ENCODE data around the gene ABCB4. TPM values are rescaled to one million over a fixed set of nuclear protein-coding genes. Genes with fewer than 3 reads are reported as not detected.

Gene ABCB4
- total and polyA plus RNA-seq, 9 donors = 0.20 to 1.7 (median 0.39) TPM

DNA sequence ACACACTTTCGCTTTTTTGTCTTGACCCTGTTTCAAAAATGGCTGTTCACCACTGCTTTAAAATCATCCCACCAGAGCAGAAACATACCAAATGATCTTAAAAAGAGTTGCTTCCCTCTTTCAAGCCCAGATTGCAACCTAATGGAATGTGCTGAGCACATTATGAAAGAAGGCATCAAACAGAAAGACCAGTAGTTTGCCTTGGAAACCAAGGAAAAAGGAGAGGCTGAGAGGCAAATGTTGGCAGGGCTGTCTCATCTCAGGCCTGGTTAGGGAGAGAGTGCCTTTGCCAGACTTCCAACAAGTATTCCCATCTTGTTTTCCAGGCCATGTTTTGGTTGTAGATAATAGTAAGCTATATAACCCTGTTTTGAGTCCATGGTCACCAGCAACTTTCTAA is 64.3 kb downstream of the ABCB4 start:
- H3K27ac ChIP-seq (ENCODE audit: low read length) = no peak overlapping the region
- no CpG with 5 or more reads among the region's 1 CpG for WGBS (ENCODE audit: insufficient coverage)

DNA sequence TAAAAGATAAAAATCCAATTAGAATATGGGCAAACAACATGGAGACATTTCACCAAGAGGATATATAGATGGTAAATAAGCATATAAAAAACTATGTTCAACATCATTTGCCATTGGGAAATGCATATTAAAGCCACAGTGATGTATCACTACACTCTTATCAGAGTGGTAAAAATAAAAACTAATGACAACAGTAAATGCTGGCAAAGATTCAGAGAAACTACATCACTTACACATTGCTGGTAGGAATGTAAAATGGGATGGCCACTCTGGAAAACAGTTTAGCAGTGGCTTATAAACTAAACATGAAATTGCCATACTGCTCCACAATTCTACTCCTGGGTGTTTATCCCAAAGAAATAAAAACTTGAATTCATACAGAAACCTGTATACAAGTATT is 70.8 kb downstream of the ABCB4 start:
- H3K27me3 ChIP-seq (ENCODE audit: control insufficient read depth, insufficient read depth, low read length) = no peaks in the 10 kb centered on the region
- DNase-seq = no peak
- no peaks in the 10 kb centered on the region for H3K4me1 ChIP-seq (ENCODE audit: control insufficient read depth, insufficient read depth, low read length)
- no peaks in the 10 kb centered on the region for H3K9me3 ChIP-seq (replicated peaks; ENCODE audit: control insufficient read depth, low read depth, low read length)
- no peak overlapping the region for H3K4me3 ChIP-seq (ENCODE audit: low read length)
- H3K36me3 ChIP-seq (ENCODE audit: control insufficient read depth, insufficient read depth, low read length) = no peaks in the 10 kb centered on the region
- H3K27ac ChIP-seq (ENCODE audit: low read length) = no peak overlapping the region

More for the DNA sequence above, 64.3 kb downstream of the ABCB4 start:
- Histone ChIP-seq H3K36me3 (ENCODE audit: control insufficient read depth, insufficient read depth, low read length) (no peaks in the 10 kb centered on the region), H3K9me3 (replicated peaks; ENCODE audit: control insufficient read depth, low read depth, low read length) (no peaks in the 10 kb centered on the region), H3K27me3 (ENCODE audit: control insufficient read depth, insufficient read depth, low read length) (no peaks in the 10 kb centered on the region), H3K4me1 (ENCODE audit: control insufficient read depth, insufficient read depth, low read length) (no peaks in the 10 kb centered on the region), H3K4me3 (ENCODE audit: low read length) (no peak overlapping the region)
- DNase-seq = peak; percentile 13

DNA sequence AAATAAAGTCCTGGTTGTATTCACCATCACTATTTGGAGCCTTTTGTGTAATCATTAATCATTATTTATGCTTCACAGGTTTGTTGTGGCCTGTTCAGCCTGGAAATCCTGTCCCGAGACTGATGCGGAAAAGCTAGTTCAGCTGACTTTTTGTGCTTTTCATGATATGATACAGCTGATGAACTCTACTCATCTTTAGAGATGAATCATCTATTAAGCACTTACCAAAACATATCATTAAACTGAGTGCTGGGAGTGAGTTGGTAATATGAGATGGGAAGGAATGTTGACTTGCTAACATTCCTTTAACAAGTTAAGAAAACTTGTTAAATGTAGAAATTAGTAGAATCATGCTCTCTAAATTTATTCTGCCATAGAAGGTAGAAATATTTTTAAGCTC is 77.0 kb downstream of the ABCB4 start:
- no CpG with 5 or more reads among the region's 2 CpGs for WGBS (ENCODE audit: insufficient coverage)
- Histone ChIP-seq H3K9me3 (replicated peaks; ENCODE audit: control insufficient read depth, low read depth, low read length) (no peaks in the 10 kb centered on the region), H3K27me3 (ENCODE audit: control insufficient read depth, insufficient read depth, low read length) (no peaks in the 10 kb centered on the region), H3K36me3 (ENCODE audit: control insufficient read depth, insufficient read depth, low read length) (peaks cover 3% of the 10 kb centered on the region), H3K4me1 (ENCODE audit: control insufficient read depth, insufficient read depth, low read length) (no peaks in the 10 kb centered on the region), H3K4me3 (ENCODE audit: low read length) (no peak overlapping the region), H3K27ac (ENCODE audit: low read length) (no peak overlapping the region)
- DNase-seq = no peak

DNA sequence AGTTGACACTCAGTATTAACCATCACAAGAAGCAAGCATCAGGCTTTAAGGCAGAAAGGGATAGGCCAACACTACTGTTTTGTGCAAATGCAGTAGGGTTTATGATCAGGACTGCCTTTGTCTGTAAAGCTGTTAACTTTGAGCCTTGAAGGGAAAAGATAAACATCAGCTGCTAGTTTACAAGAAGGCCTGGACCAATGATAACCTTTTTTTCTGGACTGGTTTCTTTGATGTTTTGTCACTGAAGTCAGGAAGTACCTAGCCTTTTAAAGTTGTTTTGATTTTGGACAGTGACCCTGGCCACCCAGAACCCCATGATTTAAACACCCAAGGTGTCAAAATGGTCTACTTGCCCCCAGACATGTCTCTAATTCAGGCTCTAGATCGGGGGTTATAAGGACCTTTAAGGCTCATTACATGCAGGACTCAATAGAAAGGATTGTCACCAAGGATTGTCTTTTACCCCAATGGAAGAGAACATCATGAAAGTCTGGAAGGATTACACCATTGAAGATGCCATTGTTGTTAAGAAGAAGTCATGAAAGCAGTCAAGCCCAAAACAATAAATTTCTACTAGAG is 79.9 kb downstream of the ABCB4 start:
- Histone ChIP-seq H3K4me3 (ENCODE audit: low read length) (no peak overlapping the region), H3K27ac (ENCODE audit: low read length) (no peak overlapping the region), H3K4me1 (ENCODE audit: control insufficient read depth, insufficient read depth, low read length) (no peaks in the 10 kb centered on the region), H3K27me3 (ENCODE audit: control insufficient read depth, insufficient read depth, low read length) (no peaks in the 10 kb centered on the region), H3K36me3 (ENCODE audit: control insufficient read depth, insufficient read depth, low read length) (peaks cover 3% of the 10 kb centered on the region), H3K9me3 (replicated peaks; ENCODE audit: control insufficient read depth, low read depth, low read length) (no peaks in the 10 kb centered on the region)
- WGBS (ENCODE audit: insufficient coverage) = no CpG with 5 or more reads among the region's 1 CpG
- DNase-seq = no peak

DNA sequence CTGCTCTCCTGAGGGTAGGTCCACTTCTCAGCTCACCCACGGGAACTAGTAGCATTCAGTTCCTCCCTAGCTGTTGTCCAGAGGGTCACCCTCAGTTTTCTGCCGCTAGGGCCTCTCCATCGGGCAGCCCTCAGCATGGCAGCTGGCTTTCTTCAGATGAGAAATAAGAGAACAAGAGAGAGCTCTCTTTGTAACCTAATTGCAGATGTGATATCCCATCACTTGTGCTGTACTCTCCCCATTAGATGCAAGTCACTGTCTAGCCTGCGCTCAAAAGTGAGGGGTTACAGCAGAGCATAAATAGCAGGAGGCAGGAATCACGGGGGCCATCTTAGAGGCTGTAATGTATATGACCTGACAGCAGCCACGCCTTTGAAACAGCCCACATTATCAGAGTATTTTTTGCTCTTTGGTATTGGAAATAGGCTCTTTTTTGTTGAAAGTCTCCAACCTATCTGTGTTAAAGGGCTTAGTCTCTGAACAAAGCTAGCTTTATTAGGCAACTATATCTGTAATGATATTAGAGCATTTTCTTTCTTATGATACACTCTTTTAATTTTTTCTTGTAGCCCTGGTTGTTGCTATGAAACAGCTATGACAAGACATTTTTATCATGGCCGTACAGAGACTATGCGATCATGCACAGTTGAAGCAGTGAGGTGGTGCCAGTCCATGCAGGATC is 84.3 kb downstream of the ABCB4 start:
- DNase-seq = no peak
- peaks cover 2% of the 10 kb centered on the region for H3K9me3 ChIP-seq (replicated peaks; ENCODE audit: control insufficient read depth, low read depth, low read length)
- WGBS (ENCODE audit: insufficient coverage) = 84% methylated on average over 5 of the region's 8 CpGs
- no peak overlapping the region for H3K4me3 ChIP-seq (ENCODE audit: low read length)
- H3K27ac ChIP-seq (ENCODE audit: low read length) = no peak overlapping the region
- H3K4me1 ChIP-seq (ENCODE audit: control insufficient read depth, insufficient read depth, low read length) = no peaks in the 10 kb centered on the region
- H3K27me3 ChIP-seq (ENCODE audit: control insufficient read depth, insufficient read depth, low read length) = no peaks in the 10 kb centered on the region
- peaks cover 8% of the 10 kb centered on the region for H3K36me3 ChIP-seq (ENCODE audit: control insufficient read depth, insufficient read depth, low read length)

DNA sequence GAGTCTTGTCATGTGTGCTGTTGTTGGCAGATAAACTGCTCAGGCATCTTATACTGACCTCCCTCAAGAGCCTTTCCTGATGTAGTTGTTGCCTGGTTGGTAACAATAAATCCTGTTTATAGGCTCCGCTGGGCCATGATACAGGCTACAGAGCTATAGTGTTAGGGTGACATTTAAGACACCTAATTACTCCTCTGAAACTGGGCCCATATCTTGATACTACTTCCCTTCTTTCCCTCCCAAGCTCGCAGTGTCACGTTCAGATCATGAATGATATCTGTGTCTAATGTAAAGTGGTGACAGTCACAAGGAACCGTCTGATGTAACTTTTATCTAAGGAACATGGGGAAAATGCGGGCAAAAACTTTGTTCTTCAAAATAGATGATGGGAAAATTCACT is 94.6 kb downstream of the ABCB4 start:
- no peaks in the 10 kb centered on the region for H3K27me3 ChIP-seq (ENCODE audit: control insufficient read depth, insufficient read depth, low read length)
- no peaks in the 10 kb centered on the region for H3K4me1 ChIP-seq (ENCODE audit: control insufficient read depth, insufficient read depth, low read length)
- no peak for DNase-seq
- H3K27ac ChIP-seq (ENCODE audit: low read length) = no peak overlapping the region
- H3K4me3 ChIP-seq (ENCODE audit: low read length) = no peak overlapping the region
- WGBS (ENCODE audit: insufficient coverage) = no CpG with 5 or more reads among the region's 5 CpGs
- H3K36me3 ChIP-seq (ENCODE audit: control insufficient read depth, insufficient read depth, low read length) = no peaks in the 10 kb centered on the region
- no peaks in the 10 kb centered on the region for H3K9me3 ChIP-seq (replicated peaks; ENCODE audit: control insufficient read depth, low read depth, low read length)

DNA sequence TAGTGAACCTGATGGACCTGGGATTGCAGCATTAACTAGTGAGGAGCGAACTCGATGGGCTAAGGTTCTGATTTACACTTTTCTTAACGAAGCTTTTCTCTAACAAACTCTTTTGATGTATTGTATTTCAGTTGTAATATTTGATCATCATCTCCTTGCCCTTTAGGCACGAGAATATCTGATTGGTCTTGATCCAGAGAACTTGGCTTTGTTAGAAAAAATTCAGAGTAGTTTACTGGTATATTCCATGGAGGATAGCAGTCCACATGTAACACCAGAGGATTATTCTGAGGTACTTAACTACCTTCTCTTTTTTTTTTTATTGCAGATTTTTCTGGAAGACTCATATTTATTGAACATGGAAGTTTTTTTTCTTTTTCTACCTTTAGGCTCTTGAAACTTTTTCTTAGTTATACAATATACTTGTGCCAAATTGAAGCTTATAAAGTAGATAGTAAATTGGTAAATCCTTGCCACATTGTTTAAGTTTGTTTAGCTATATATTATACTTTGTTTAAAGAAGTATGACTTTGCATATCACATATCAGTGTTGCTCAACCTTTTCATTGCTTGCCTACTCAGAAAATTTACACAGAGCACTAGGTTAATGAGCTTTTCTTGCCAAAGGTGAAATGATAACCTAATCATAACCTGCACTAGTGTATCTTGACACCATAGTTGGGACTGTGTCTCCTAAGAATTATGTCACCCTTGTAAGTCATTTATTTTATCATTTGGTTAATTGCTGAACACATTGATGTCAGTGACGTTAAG is 99.6 kb downstream of the ABCB4 start:
- H3K4me1 ChIP-seq (ENCODE audit: control insufficient read depth, insufficient read depth, low read length) = no peaks in the 10 kb centered on the region
- no peak overlapping the region for H3K4me3 ChIP-seq (ENCODE audit: low read length)
- H3K27me3 ChIP-seq (ENCODE audit: control insufficient read depth, insufficient read depth, low read length) = no peaks in the 10 kb centered on the region
- DNase-seq = no peak
- H3K36me3 ChIP-seq (ENCODE audit: control insufficient read depth, insufficient read depth, low read length) = no peaks in the 10 kb centered on the region
- H3K9me3 ChIP-seq (replicated peaks; ENCODE audit: control insufficient read depth, low read depth, low read length) = no peaks in the 10 kb centered on the region
- H3K27ac ChIP-seq (ENCODE audit: low read length) = no peak overlapping the region
- no CpG with 5 or more reads among the region's 5 CpGs for WGBS (ENCODE audit: insufficient coverage)

DNA sequence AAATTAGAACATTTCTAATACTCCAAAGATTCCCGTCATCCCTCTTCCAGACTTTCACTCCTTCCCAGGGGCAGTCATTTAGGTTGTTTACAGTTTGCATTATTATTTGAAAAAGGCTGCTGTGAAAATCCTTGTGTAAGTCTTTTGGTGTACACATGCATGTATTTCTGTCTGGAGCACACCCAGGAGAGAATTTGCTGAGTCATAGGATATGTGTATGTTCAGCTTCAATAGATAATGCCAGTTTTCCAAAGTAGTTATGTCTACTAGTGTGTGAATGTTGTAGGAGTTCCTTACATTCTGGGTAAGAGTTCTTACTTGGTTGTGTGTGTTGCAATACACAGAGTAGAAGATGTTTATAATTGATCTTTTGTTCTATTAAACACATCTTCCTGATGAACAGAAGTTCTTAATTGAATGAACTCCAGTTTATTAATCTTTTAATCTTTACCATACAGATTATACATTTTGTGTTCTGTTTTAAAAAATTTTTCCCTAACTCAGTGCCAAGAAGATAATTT is 104.8 kb downstream of the ABCB4 start:
- WGBS (ENCODE audit: insufficient coverage) = no CpG with 5 or more reads among the region's 1 CpG
- H3K27ac ChIP-seq (ENCODE audit: low read length) = no peak overlapping the region
- H3K4me1 ChIP-seq (ENCODE audit: control insufficient read depth, insufficient read depth, low read length) = no peaks in the 10 kb centered on the region
- H3K36me3 ChIP-seq (ENCODE audit: control insufficient read depth, insufficient read depth, low read length) = peaks cover 3% of the 10 kb centered on the region
- no peaks in the 10 kb centered on the region for H3K27me3 ChIP-seq (ENCODE audit: control insufficient read depth, insufficient read depth, low read length)
- no peaks in the 10 kb centered on the region for H3K9me3 ChIP-seq (replicated peaks; ENCODE audit: control insufficient read depth, low read depth, low read length)
- DNase-seq = peak; percentile 3
- no peak overlapping the region for H3K4me3 ChIP-seq (ENCODE audit: low read length)

DNA sequence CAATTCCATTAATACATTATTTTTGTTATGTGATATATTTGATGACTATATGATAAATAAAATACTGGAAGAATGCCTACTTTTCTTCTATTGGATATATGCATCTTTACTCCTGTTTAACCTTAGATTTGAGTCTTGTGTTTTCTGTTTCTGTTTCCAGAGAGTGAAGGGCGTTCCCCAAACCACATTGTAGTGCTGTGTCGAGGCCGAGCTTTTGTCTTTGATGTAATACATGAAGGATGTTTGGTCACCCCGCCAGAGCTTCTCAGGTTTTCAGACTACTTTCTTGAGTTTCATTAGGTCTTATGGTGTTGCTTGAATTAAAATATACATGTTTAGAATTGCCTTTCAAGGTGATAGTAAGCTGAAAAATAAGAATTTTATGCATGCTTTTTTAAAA is 106.3 kb downstream of the ABCB4 start:
- Histone ChIP-seq H3K27me3 (ENCODE audit: control insufficient read depth, insufficient read depth, low read length) (no peaks in the 10 kb centered on the region), H3K4me1 (ENCODE audit: control insufficient read depth, insufficient read depth, low read length) (no peaks in the 10 kb centered on the region), H3K9me3 (replicated peaks; ENCODE audit: control insufficient read depth, low read depth, low read length) (no peaks in the 10 kb centered on the region), H3K27ac (ENCODE audit: low read length) (no peak overlapping the region), H3K36me3 (ENCODE audit: control insufficient read depth, insufficient read depth, low read length) (peaks cover 3% of the 10 kb centered on the region), H3K4me3 (ENCODE audit: low read length) (no peak overlapping the region)
- WGBS (ENCODE audit: insufficient coverage) = no CpG with 5 or more reads among the region's 4 CpGs
- no peak for DNase-seq

DNA sequence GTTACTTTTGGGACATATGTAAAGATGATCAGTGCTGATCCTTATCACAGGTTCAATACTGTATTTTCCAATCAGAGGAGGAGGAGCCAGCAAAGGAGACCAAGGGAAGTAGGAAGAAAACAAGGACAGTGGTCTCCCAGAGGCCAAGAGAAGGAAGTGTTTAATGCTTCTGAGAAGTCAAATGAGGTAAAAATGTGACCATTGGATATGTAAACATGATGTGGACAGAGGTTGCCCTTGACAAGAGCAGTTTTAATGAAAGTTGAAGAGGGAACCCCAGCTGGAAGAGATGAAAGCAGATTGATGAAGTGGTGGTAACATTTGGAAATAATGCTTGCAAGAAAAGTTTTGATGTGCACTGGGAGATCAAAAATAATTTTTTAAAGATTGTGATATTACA is 111.2 kb downstream of the ABCB4 start:
- Histone ChIP-seq H3K27ac (ENCODE audit: low read length) (no peak overlapping the region), H3K36me3 (ENCODE audit: control insufficient read depth, insufficient read depth, low read length) (peaks cover 3% of the 10 kb centered on the region), H3K4me3 (ENCODE audit: low read length) (no peak overlapping the region)

More for the DNA sequence above, 111.2 kb downstream of the ABCB4 start:
- Histone ChIP-seq H3K27me3 (ENCODE audit: control insufficient read depth, insufficient read depth, low read length) (no peaks in the 10 kb centered on the region), H3K9me3 (replicated peaks; ENCODE audit: control insufficient read depth, low read depth, low read length) (no peaks in the 10 kb centered on the region), H3K4me1 (ENCODE audit: control insufficient read depth, insufficient read depth, low read length) (no peaks in the 10 kb centered on the region)
- DNase-seq = no peak

All from muscle of leg (tissue), 11 donors.